ENCODE data around the gene RNPEP. TPM values are rescaled to one million over a fixed set of nuclear protein-coding genes. Genes with fewer than 3 reads are reported as not detected.

RNPEP gene
- total and polyA plus RNA-seq, 4 donors = 40.7 to 74.9 (median 47.5) TPM

- 5 to 10% methylated on average over 28 of the region's 28 CpGs for WGBS, 2 donors
- Histone ChIP-seq H3K4me3 (peak within 1 kb of the TSS; percentile 34), H3K36me3 (ENCODE audit: control insufficient read depth in 4 of 4, insufficient read depth in 4 of 4, low read length in 4 of 4) (no peaks in the 10 kb centered on the region), H3K27ac (ENCODE audit: low read depth in 1 of 2, low read length in 1 of 2) (peak within 1 kb of the TSS; percentile 34 to 69), H3K27me3 (ENCODE audit: control insufficient read depth in 3 of 3, insufficient read depth in 3 of 3, low read length in 2 of 3) (peaks cover 0 to 9% (median 3%) of the 10 kb centered on the region in 3 donors), H3K4me1 (ENCODE audit: control insufficient read depth in 5 of 5, insufficient read depth in 5 of 5, low read length in 5 of 5) (peaks cover 0 to 24% (median 2%) of the 10 kb centered on the region in 5 donors), H3K9ac (ENCODE audit: insufficient read depth in 1 of 2, low read length in 2 of 2) (peak within 1 kb of the TSS in 1 of 2 donors; percentile 19), H3K9me3 (ENCODE audit: control insufficient read depth in 4 of 4, insufficient read depth in 3 of 4, low read length in 3 of 4) (no peaks in the 10 kb centered on the region)
- ATAC-seq (ENCODE audit: insufficient read depth, low FRiP score) (peak; percentile 72), DNase-seq (peak; percentile 92 to 94 (median 94))
- no peak for TF ChIP-seq CTCF (IDR thresholded peaks at IDR 0.05; ENCODE audit: control extremely low read depth, extremely low read depth)
These were observed 36.1 kb upstream of the RNPEP start, which contains the start of gene LMOD1 for GRCh38 chr1:201946224-201946908. TSS of gene LMOD1 (minus strand) at chr1:201946548. CDS start at chr1:201946340, 208 bp downstream.

DNA sequence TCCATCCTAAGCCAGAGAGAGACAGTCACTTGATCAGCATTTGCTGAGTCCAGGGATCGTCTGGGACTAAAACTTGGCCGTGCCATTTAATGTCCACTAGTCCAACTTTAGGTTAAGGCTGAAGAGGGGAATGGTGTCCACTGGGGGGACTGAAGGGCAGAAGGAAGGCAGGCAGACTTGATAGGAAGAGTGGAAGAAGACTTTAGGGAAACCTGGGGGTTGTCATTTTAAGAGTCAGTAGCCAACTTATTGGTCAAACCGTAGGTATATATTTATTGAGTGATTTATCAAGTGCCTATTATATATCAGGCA is 34.8 kb upstream of the RNPEP start:
- DNase-seq (no peak), ATAC-seq (ENCODE audit: insufficient read depth, low FRiP score) (no peak)
- Histone ChIP-seq H3K4me1 (ENCODE audit: control insufficient read depth in 5 of 5, insufficient read depth in 5 of 5, low read length in 5 of 5) (peaks cover 0 to 17% (median 2%) of the 10 kb centered on the region in 5 donors), H3K9ac (ENCODE audit: insufficient read depth in 1 of 2, low read length in 2 of 2) (no peak overlapping the region), H3K27me3 (ENCODE audit: control insufficient read depth in 3 of 3, insufficient read depth in 3 of 3, low read length in 2 of 3) (peaks cover 0 to 9% (median 3%) of the 10 kb centered on the region in 3 donors), H3K9me3 (ENCODE audit: control insufficient read depth in 4 of 4, insufficient read depth in 3 of 4, low read length in 3 of 4) (no peaks in the 10 kb centered on the region), H3K36me3 (ENCODE audit: control insufficient read depth in 4 of 4, insufficient read depth in 4 of 4, low read length in 4 of 4) (no peaks in the 10 kb centered on the region), H3K27ac (ENCODE audit: low read depth in 1 of 2, low read length in 1 of 2) (peak overlapping the region in 1 of 2 donors; percentile 41), H3K4me3 (no peak overlapping the region)
- WGBS, 2 donors = 64 to 83% methylated on average over 3 of the region's 3 CpGs
- TF ChIP-seq CTCF (IDR thresholded peaks at IDR 0.05; ENCODE audit: control extremely low read depth, extremely low read depth) = no peak

DNA sequence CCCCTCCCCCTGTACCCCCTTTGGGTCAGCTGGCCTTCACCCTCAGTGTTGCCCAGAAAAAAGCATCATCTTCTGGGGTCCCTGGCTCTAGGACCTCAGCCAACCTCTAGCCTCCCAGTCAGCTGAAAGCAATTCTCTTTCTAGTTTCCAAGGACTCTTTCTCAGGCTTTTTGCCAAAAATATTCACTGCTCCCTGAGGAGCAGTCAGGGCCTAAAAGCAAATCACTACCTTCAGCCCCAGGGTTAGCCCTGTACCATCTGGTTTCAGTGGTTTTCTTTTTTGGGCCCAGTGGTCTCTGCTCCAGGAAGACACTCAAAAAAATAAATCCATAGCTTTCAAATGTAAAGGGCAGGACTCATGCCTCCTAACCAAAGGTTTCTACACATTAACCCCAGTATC is 33.0 kb upstream of the RNPEP start:
- no peak for ATAC-seq (ENCODE audit: insufficient read depth, low FRiP score)
- Histone ChIP-seq H3K9me3 (ENCODE audit: control insufficient read depth in 4 of 4, insufficient read depth in 3 of 4, low read length in 3 of 4) (no peaks in the 10 kb centered on the region), H3K9ac (ENCODE audit: insufficient read depth in 1 of 2, low read length in 2 of 2) (no peak overlapping the region), H3K36me3 (ENCODE audit: control insufficient read depth in 4 of 4, insufficient read depth in 4 of 4, low read length in 4 of 4) (no peaks in the 10 kb centered on the region), H3K27ac (ENCODE audit: low read depth in 1 of 2, low read length in 1 of 2) (no peak overlapping the region), H3K27me3 (ENCODE audit: control insufficient read depth in 3 of 3, insufficient read depth in 3 of 3, low read length in 2 of 3) (peaks cover 0 to 9% (median 3%) of the 10 kb centered on the region in 3 donors), H3K4me3 (no peak overlapping the region), H3K4me1 (ENCODE audit: control insufficient read depth in 5 of 5, insufficient read depth in 5 of 5, low read length in 5 of 5) (peaks cover 0 to 17% (median 2%) of the 10 kb centered on the region in 5 donors)
- TF ChIP-seq CTCF (IDR thresholded peaks at IDR 0.05; ENCODE audit: control extremely low read depth, extremely low read depth) = no peak
- no peak for DNase-seq
